ENCODE measurements around the gene RNF141. TPM values are rescaled to one million over a fixed set of nuclear protein-coding genes. Genes with fewer than 3 reads are reported as not detected.

Gene RNF141
- polyA plus RNA-seq, 1 of the 3 experiments (the other 2 are of a cell fraction): 6.9 TPM

DNA sequence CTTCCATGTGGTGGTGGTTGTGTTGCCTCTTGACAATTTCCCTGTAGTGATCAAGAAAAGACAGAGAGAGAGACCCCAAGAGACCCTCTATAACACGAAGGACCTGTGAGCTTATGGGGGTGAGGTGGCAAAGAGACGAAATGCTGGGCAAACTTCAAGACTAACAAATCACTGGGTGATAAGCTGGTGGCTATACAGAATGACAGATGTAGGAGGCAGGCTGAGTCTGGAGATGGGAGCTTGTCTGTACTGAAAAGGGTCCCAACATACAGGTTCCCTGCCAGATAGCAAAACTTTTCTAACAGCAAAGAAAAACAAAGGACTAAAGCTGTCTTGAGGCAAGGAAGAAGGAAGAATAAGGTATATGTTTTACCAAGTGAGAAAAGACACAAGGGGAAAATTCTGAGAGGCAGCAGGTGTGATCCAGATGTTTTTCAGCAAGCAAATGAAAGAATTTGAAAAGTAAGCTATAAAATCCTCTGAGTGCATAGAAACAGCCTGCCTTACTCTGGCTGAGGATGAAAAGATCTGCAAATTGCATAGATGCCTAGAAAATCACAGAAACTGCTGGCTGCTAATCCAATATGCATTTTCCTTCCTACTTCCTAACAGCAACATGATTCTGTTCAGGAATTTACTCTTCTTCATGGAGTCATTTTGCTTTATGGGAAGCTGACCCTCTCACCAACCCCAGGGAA, 49.4 kb upstream of the RNF141 start (continued):
- TF ChIP-seq RXRA (IDR thresholded peaks at IDR 0.05; ENCODE audit: borderline replicate concordance, low read depth): no peak
- TF ChIP-seq, protein P1, sequence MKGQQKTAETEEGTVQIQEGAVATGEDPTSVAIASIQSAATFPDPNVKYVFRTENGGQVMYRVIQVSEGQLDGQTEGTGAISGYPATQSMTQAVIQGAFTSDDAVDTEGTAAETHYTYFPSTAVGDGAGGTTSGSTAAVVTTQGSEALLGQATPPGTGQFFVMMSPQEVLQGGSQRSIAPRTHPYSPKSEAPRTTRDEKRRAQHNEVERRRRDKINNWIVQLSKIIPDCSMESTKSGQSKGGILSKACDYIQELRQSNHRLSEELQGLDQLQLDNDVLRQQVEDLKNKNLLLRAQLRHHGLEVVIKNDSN (IDR thresholded peaks at IDR 0.05; ENCODE audit: borderline replicate concordance, low read depth): no peak

DNA sequence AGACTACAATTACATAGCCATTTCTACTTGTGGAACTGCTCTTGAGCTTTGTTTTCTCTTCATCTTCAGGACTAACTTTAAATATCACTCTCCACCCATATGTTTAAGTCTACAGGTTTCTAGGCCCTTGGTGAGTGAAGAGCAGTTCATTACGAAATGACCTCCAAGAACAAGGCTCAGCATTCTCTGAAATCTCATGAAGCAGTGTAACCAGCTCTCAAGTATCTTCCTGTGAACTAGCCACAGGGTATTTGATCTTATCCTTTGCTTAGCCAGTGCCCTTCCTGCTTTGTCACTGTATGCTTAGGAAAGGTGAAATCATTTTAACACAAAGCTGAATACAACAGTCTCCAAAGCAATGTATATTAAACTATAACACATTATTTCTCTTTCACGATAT, 47.9 kb upstream of the RNF141 start:
- Histone ChIP-seq H3K36me3 (replicated peaks in 1 of 2; ENCODE audit: control insufficient read depth in 1 of 2, insufficient read depth in 2 of 2, low read length in 1 of 2) (no peaks in the 10 kb centered on the region), H3K9me3 (no peaks in the 10 kb centered on the region), H3F3A (replicated peaks; ENCODE audit: insufficient read depth) (peaks cover 10% of the 10 kb centered on the region), H3K4me3 (ENCODE audit: low read depth in 2 of 2, low read length in 1 of 2) (no peak overlapping the region), H3K4me1 (ENCODE audit: control insufficient read depth in 1 of 2, insufficient read depth in 2 of 2, low read depth in 1 of 2, low read length in 1 of 2) (peaks cover 0 to 33% of the 10 kb centered on the region in 2 experiments; a peak in 3 of 4 replicates), H3K9ac (no peak overlapping the region), H3K4me2 (no peak overlapping the region), H4K20me1 (ENCODE audit: insufficient read depth) (no peaks in the 10 kb centered on the region), H3K27me3 (ENCODE audit: insufficient read depth) (no peaks in the 10 kb centered on the region), H2AFZ (ENCODE audit: low read depth) (no peak overlapping the region; the same call in 1 of the 2 replicates), H3K9me2 (no peaks in the 10 kb centered on the region; the same call in 1 of the 2 replicates), H3K79me2 (ENCODE audit: insufficient read depth) (no peaks in the 10 kb centered on the region), H3K27ac (ENCODE audit: low read depth in 2 of 2, low read length in 1 of 2) (no peak overlapping the region)
- TF ChIP-seq, protein P2, sequence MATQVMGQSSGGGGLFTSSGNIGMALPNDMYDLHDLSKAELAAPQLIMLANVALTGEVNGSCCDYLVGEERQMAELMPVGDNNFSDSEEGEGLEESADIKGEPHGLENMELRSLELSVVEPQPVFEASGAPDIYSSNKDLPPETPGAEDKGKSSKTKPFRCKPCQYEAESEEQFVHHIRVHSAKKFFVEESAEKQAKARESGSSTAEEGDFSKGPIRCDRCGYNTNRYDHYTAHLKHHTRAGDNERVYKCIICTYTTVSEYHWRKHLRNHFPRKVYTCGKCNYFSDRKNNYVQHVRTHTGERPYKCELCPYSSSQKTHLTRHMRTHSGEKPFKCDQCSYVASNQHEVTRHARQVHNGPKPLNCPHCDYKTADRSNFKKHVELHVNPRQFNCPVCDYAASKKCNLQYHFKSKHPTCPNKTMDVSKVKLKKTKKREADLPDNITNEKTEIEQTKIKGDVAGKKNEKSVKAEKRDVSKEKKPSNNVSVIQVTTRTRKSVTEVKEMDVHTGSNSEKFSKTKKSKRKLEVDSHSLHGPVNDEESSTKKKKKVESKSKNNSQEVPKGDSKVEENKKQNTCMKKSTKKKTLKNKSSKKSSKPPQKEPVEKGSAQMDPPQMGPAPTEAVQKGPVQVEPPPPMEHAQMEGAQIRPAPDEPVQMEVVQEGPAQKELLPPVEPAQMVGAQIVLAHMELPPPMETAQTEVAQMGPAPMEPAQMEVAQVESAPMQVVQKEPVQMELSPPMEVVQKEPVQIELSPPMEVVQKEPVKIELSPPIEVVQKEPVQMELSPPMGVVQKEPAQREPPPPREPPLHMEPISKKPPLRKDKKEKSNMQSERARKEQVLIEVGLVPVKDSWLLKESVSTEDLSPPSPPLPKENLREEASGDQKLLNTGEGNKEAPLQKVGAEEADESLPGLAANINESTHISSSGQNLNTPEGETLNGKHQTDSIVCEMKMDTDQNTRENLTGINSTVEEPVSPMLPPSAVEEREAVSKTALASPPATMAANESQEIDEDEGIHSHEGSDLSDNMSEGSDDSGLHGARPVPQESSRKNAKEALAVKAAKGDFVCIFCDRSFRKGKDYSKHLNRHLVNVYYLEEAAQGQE (IDR thresholded peaks at IDR 0.05; ENCODE audit: low read depth, low read length): no peak
- TF ChIP-seq FOSL2 (IDR thresholded peaks at IDR 0.05; ENCODE audit: borderline replicate concordance, low read depth) (no peak), YY1 (IDR thresholded peaks at IDR 0.05; ENCODE audit: low read depth) (no peak), NRF1 (IDR thresholded peaks at IDR 0.05; ENCODE audit: low read depth, low read length) (no peak), RCOR1 (IDR thresholded peaks at IDR 0.05; ENCODE audit: low read length) (no peak), EZH2phosphoT487 (IDR thresholded peaks at IDR 0.05; ENCODE audit: borderline replicate concordance, low read depth) (no peak), CHD2 (IDR thresholded peaks at IDR 0.05; ENCODE audit: low read length, partially characterized antibody) (no peak), POLR2AphosphoS5 (IDR thresholded peaks at IDR 0.05; ENCODE audit: low read depth, low read length) (no peak), MXI1 (IDR thresholded peaks at IDR 0.05; ENCODE audit: low read depth, low read length) (no peak), TEAD4 (IDR thresholded peaks at IDR 0.05; ENCODE audit: borderline replicate concordance, insufficient read depth) (no peak), TAF1 (IDR thresholded peaks at IDR 0.05; ENCODE audit: borderline replicate concordance, low read depth, low read length) (no peak), FOXM1 (IDR thresholded peaks at IDR 0.05; ENCODE audit: low read depth) (no peak), TCF12 (IDR thresholded peaks at IDR 0.05) (no peak), SIN3A (IDR thresholded peaks at IDR 0.05; ENCODE audit: borderline replicate concordance, low read depth, low read length) (no peak)
- TF ChIP-seq, protein P3, sequence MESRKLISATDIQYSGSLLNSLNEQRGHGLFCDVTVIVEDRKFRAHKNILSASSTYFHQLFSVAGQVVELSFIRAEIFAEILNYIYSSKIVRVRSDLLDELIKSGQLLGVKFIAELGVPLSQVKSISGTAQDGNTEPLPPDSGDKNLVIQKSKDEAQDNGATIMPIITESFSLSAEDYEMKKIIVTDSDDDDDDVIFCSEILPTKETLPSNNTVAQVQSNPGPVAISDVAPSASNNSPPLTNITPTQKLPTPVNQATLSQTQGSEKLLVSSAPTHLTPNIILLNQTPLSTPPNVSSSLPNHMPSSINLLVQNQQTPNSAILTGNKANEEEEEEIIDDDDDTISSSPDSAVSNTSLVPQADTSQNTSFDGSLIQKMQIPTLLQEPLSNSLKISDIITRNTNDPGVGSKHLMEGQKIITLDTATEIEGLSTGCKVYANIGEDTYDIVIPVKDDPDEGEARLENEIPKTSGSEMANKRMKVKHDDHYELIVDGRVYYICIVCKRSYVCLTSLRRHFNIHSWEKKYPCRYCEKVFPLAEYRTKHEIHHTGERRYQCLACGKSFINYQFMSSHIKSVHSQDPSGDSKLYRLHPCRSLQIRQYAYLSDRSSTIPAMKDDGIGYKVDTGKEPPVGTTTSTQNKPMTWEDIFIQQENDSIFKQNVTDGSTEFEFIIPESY (IDR thresholded peaks at IDR 0.05; ENCODE audit: borderline replicate concordance, low read depth): no peak
- TF ChIP-seq, protein P4, sequence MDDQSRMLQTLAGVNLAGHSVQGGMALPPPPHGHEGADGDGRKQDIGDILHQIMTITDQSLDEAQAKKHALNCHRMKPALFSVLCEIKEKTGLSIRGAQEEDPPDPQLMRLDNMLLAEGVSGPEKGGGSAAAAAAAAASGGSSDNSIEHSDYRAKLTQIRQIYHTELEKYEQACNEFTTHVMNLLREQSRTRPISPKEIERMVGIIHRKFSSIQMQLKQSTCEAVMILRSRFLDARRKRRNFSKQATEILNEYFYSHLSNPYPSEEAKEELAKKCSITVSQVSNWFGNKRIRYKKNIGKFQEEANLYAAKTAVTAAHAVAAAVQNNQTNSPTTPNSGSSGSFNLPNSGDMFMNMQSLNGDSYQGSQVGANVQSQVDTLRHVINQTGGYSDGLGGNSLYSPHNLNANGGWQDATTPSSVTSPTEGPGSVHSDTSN (IDR thresholded peaks at IDR 0.05): no peak
- TF ChIP-seq, protein P5, sequence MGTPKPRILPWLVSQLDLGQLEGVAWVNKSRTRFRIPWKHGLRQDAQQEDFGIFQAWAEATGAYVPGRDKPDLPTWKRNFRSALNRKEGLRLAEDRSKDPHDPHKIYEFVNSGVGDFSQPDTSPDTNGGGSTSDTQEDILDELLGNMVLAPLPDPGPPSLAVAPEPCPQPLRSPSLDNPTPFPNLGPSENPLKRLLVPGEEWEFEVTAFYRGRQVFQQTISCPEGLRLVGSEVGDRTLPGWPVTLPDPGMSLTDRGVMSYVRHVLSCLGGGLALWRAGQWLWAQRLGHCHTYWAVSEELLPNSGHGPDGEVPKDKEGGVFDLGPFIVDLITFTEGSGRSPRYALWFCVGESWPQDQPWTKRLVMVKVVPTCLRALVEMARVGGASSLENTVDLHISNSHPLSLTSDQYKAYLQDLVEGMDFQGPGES (IDR thresholded peaks at IDR 0.05; ENCODE audit: low read depth, low read length): no peak
- no peak for DNase-seq
- POLR2A ChIA-PET: no interaction called here
- WGBS (ENCODE audit: low lambda C conversion rate): 65% methylated on average over 2 of the region's 2 CpGs
- CTCF ChIA-PET: interaction anchor here (1.5 to 1.9 kb wide), 2 partner anchors 48 to 57 kb away, joined by 3 to 5 read pairs; partner anchors contain the start of gene RNF141

All from SK-N-SH (cell line).